A549 treated with Mapracorat at 1 μM for 4 hours (cell line): ENCODE results near the gene TTLL5. TPM values are rescaled to one million over a fixed set of nuclear protein-coding genes. Genes with fewer than 3 reads are reported as not detected.

Experiments used
- total RNA-seq: library from RNA; stranded (reverse); fragments of 200-300 nt; extraction: Qiagen RNA extraction; gene quantifications from 5 replicates; pipeline ENCODE4 v1.2.3, GENCODE V29; 2022

TTLL5 gene, protein sequence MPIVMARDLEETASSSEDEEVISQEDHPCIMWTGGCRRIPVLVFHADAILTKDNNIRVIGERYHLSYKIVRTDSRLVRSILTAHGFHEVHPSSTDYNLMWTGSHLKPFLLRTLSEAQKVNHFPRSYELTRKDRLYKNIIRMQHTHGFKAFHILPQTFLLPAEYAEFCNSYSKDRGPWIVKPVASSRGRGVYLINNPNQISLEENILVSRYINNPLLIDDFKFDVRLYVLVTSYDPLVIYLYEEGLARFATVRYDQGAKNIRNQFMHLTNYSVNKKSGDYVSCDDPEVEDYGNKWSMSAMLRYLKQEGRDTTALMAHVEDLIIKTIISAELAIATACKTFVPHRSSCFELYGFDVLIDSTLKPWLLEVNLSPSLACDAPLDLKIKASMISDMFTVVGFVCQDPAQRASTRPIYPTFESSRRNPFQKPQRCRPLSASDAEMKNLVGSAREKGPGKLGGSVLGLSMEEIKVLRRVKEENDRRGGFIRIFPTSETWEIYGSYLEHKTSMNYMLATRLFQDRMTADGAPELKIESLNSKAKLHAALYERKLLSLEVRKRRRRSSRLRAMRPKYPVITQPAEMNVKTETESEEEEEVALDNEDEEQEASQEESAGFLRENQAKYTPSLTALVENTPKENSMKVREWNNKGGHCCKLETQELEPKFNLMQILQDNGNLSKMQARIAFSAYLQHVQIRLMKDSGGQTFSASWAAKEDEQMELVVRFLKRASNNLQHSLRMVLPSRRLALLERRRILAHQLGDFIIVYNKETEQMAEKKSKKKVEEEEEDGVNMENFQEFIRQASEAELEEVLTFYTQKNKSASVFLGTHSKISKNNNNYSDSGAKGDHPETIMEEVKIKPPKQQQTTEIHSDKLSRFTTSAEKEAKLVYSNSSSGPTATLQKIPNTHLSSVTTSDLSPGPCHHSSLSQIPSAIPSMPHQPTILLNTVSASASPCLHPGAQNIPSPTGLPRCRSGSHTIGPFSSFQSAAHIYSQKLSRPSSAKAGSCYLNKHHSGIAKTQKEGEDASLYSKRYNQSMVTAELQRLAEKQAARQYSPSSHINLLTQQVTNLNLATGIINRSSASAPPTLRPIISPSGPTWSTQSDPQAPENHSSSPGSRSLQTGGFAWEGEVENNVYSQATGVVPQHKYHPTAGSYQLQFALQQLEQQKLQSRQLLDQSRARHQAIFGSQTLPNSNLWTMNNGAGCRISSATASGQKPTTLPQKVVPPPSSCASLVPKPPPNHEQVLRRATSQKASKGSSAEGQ (N-terminal part only)
- total RNA-seq: 10.9 to 14.4 TPM (median 12.5 TPM) in 5 replicates

DNA sequence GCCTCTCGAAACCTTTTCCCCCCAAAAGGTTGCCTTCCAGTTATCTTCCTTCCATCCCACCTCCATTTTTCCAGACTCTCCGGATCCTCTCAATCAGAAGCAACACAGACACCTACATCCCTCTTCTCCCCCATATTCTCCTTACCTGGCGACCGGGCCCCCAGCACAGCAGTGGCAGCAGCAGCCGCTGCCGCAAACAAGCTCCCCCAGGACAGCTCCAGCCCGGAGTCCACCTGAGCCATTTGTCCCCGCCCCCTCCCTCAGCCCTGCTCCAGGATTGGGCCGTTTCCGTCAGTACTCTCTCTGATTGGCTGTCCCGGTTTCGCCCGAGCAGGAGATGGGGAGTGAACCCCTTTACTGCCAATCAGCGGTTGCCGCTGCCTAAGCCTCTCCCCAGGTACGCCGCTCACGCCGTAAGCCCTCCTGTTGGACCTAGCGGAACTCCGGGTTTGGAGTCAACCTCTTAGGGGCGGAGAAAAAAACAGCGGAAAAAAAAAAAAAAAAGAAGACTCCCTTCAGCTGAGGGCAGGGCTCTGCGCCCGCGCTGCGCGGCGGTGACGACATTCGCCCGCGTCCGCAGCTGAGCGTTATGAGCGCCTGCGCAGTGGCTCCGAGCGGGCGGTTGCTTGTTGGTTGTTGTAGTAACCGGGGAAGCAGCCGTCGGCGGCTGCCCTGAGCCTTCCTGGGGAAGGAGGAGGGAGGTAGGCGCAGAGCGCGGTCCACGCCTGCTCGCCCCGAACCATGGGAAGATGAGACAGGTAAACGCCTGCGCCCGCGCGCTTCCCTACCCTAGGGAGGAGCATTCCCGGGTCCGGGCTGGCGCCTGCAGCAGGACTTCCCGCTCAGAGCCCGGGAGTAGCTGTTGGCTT lies at the start of gene TTLL5, which contains the start of gene ERG28:
Gene TTLL5, plus strand, starts transcription at position 617 of the 869 bp plus-strand sequence. CDS start 1,904 bp downstream, outside the sequence.
Gene ERG28, minus strand, starts transcription at position 247 of the 869 bp plus-strand sequence. CDS start 3,374 bp downstream, outside the sequence.

DNA sequence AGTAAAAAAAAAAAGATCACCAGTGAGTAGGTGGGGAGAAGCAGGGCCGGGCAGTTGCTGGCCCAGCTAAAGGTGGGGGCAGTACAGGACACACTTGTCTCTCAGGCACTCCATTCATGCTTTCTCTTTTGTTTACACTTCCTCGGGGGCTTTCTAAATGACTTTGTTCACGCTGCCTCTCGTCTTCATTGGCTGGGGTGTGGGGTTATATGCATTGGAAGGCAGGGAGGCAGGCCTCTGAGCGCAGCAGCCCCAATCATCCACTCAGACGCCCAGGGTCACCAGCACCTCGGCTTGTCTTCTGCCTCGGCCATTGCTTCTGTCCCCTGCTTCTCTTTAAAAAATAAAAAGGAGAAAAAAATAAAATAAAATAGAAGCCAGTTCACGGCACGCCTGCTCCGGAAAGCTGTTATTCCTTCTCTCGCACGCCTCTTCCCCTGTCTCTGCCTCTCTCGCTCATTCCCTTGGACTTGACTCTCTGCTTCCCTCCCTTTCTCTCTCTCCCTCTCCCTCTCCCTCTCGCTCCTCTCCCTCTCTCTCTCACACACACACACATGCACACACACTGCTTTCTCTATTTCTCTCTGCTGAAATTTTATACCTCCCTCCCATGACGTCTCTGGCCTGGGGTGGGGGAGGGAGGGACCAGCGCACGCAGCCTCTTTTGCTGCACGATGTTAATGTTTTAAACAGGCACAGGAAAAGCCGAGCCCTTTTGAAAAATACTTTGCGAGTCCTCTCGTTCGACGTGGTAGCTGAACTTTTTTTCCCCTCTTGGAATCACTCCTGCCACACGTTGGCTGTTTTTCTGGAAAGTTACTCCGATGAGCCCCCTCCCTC lies 320.6 kb downstream of the TTLL5 start, which contains the start of gene TGFB3:
Gene TGFB3, minus strand, starts transcription at position 570 of the 840 bp plus-strand sequence. CDS start 1,102 bp downstream, outside the sequence.

DNA sequence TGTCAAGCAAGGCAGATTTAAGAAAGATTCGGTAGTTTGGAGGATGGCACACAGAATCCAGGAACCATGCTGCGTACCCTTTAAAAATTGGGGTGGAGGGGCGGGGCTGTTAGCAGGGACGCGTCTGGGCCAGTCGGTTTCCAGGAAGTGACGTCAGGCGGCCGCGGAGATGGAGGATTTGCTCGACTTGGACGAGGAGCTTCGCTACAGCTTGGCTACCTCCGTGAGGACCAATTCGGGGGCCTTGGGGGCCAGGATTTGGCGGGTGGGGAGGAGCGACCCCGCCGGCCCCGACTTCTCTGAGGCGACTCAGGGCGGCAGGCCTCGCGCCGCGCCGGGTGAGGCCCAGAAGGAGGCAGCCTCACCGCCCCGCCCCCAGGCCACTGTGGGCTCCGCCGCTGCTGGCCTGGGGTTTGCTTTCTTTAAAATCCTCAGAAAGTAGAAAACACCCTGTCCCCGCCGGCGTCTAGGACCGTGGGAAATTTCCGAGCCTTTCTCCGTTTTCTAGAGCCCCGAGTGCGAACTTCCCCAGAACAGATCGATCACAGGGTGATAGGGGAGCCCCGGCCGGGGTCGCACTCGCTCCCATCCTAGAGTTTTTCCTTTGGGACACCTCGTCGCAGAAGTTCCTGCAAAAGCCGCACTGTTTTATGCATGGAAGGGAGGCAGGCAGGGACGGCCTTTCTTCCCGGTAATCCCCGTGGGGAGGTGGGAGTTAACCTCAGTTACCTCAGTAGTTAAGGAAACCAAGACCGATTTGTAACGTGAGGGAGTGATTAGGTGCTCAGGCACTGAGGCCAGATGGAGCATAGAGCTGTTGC lies 324.8 kb downstream of the TTLL5 start, which contains the start of gene IFT43:
Gene IFT43, plus strand, starts transcription at position 146 of the 821 bp plus-strand sequence. Its CDS starts 24 bp downstream, at position 170.

Other genes with a start within 250 kb of the TTLL5 start
- gene JDP2, start 233.2 kb upstream of the TTLL5 start, total RNA-seq: 29.9 to 40.7 TPM (median 33.8 TPM) in 5 replicates
- 0.15 TPM in 1 of 5 replicates, not detected in the others for gene BATF, start 138.8 kb upstream of the TTLL5 start, total RNA-seq
- 9.2 to 11.9 TPM (median 10.8 TPM) in 5 replicates for gene FLVCR2, start 82.6 kb upstream of the TTLL5 start, total RNA-seq
- 13.4 to 17.7 TPM (median 15.6 TPM) in 5 replicates for gene ERG28, start 370 bp upstream of the TTLL5 start, total RNA-seq